WTC11 (cell line): Measurements from ENCODE around the gene ZNF787. TPM values are rescaled to one million over a fixed set of nuclear protein-coding genes. Genes with fewer than 3 reads are reported as not detected.

Experiments
- ATAC-seq: fragments of 200-7000 bp; cut with Tn5 transposase; 2 replicates; pipeline ENCODE4 v1.10.0; 2021; ENCODE audit warnings: mild to moderate bottlenecking, moderate library complexity
- CTCF ChIA-PET: fragments of 300-600 bp; sonication (Branson Sonifier 250); formaldehyde crosslinking; loops from one replicate; lab custom pipeline; 2021; ENCODE audit warnings: antibody characterized with exemption; lab: Charles Lee
- POLR2A ChIA-PET: fragments of 350-600 bp; sonication (Branson Sonifier 250); formaldehyde crosslinking; loops from one replicate; lab custom pipeline; 2021; ENCODE audit warnings: antibody characterized with exemption; lab: Charles Lee
- DNase-seq: peaks from one replicate; pipeline ENCODE4 v3.0.0; 2021; ENCODE audit warnings: low spot score
- H3K27ac Mint-ChIP-seq: 2 replicates; pipeline ENCODE4 v1.8.0; 2021; ENCODE audit warnings: mixed read lengths
- H3K27me3 Mint-ChIP-seq: 2 replicates; pipeline ENCODE4 v1.8.0; 2021; ENCODE audit warnings: low read depth, mild to moderate bottlenecking, moderate library complexity, mixed read lengths
- H3K36me3 Mint-ChIP-seq: 2 replicates; pipeline ENCODE4 v1.8.0; 2021; ENCODE audit warnings: mixed read lengths
- H3K4me1 Mint-ChIP-seq: 2 replicates; pipeline ENCODE4 v1.8.0; 2022; ENCODE audit warnings: mixed read lengths
- H3K4me3 Mint-ChIP-seq: 2 replicates; pipeline ENCODE4 v1.8.0; 2021; ENCODE audit warnings: mild to moderate bottlenecking, moderate library complexity, mixed read lengths
- H3K9me3 Mint-ChIP-seq: 2 replicates; pipeline ENCODE4 v1.8.0; 2021; ENCODE audit warnings: mixed read lengths
- ESRRA ChIP-seq: sonication (generic); formaldehyde crosslinking; IDR thresholded peaks from 2 replicates; pipeline ENCODE4 v1.8.1; 2022; ENCODE audit warnings: mild to moderate bottlenecking, missing genetic modification reagents, borderline replicate concordance
- GRHL2 ChIP-seq: fragments of 250-450 bp; sonication (Bioruptor Pico); IDR thresholded peaks from 2 replicates; pipeline ENCODE4 v1.8.0; 2022; ENCODE audit warnings: mild to moderate bottlenecking, moderate library complexity; ENCODE audit not compliant: insufficient replicate concordance, severe bottlenecking
- OVOL2 ChIP-seq: fragments of 250-450 bp; sonication (Bioruptor Pico); IDR thresholded peaks from 2 replicates; pipeline ENCODE4 v1.9.0; 2021; ENCODE audit warnings: mild to moderate bottlenecking, borderline replicate concordance
- PRRX2 ChIP-seq: fragments of 250-450 bp; sonication (Bioruptor Pico); IDR thresholded peaks from 2 replicates; pipeline ENCODE4 v1.8.0; 2021; ENCODE audit warnings: mild to moderate bottlenecking
- SP1 ChIP-seq: sonication (generic); formaldehyde crosslinking; conservative IDR thresholded peaks from 2 replicates; pipeline ENCODE4 v1.8.1; 2022; ENCODE audit warnings: missing genetic modification reagents
- ZNF121 ChIP-seq: sonication (generic); formaldehyde crosslinking; IDR thresholded peaks from 2 replicates; pipeline ENCODE4 v1.8.0; 2023; ENCODE audit warnings: missing genetic modification reagents
- ZNF138 ChIP-seq: sonication (generic); formaldehyde crosslinking; conservative IDR thresholded peaks from 2 replicates; pipeline ENCODE4 v1.8.1; 2022; ENCODE audit warnings: mild to moderate bottlenecking, moderate library complexity, missing genetic modification reagents
- total RNA-seq: library from RNA; stranded (reverse); gene quantifications from 3 replicates; pipeline ENCODE4 v1.2.3, GENCODE V29; 2021
- TF ChIP-seq, protein P1 (sequence below): sonication (generic); formaldehyde crosslinking; IDR thresholded peaks from 2 replicates; pipeline ENCODE4 v1.8.1; 2023; ENCODE audit warnings: mild to moderate bottlenecking, moderate library complexity, missing genetic modification reagents
- TF ChIP-seq, protein P2 (sequence below): sonication (generic); formaldehyde crosslinking; IDR thresholded peaks from 2 replicates; pipeline ENCODE4 v1.8.0; 2023; ENCODE audit warnings: missing genetic modification reagents, mild to moderate bottlenecking, borderline replicate concordance
- TF ChIP-seq, protein P3 (sequence below): sonication (generic); formaldehyde crosslinking; IDR thresholded peaks from 2 replicates; pipeline ENCODE4 v1.8.0; 2022; ENCODE audit warnings: missing genetic modification reagents
- TF ChIP-seq, protein P4 (sequence below): fragments of 200-600 bp; IDR thresholded peaks from 2 replicates; pipeline ENCODE4 v1.8.0; 2022; ENCODE audit warnings: antibody characterized with exemption
- TF ChIP-seq, protein P5 (sequence below): sonication (generic); formaldehyde crosslinking; IDR thresholded peaks from 2 replicates; pipeline ENCODE4 v1.8.1; 2022; ENCODE audit warnings: mild to moderate bottlenecking, missing genetic modification reagents, moderate library complexity, borderline replicate concordance
- TF ChIP-seq, protein P6 (sequence below): fragments of 250-450 bp; sonication (Bioruptor Pico); IDR thresholded peaks from 2 replicates; pipeline ENCODE4 v2.1.2; 2022; ENCODE audit warnings: mild to moderate bottlenecking, moderate library complexity
- TF ChIP-seq, protein P7 (sequence below): sonication (generic); formaldehyde crosslinking; IDR thresholded peaks from 2 replicates; pipeline ENCODE4 v1.8.0; 2023; ENCODE audit warnings: missing genetic modification reagents
- TF ChIP-seq, protein P8 (sequence below): sonication (generic); formaldehyde crosslinking; IDR thresholded peaks from 2 replicates; pipeline ENCODE4 v1.8.1; 2023; ENCODE audit warnings: mild to moderate bottlenecking, missing genetic modification reagents
- TF ChIP-seq, protein P9 (sequence below): sonication (generic); formaldehyde crosslinking; IDR thresholded peaks from 2 replicates; pipeline ENCODE4 v1.8.1; 2023; ENCODE audit warnings: mild to moderate bottlenecking, missing genetic modification reagents

Gene ZNF787
- total RNA-seq, 1 experiment from 2014 or later: 62.9 TPM

DNA sequence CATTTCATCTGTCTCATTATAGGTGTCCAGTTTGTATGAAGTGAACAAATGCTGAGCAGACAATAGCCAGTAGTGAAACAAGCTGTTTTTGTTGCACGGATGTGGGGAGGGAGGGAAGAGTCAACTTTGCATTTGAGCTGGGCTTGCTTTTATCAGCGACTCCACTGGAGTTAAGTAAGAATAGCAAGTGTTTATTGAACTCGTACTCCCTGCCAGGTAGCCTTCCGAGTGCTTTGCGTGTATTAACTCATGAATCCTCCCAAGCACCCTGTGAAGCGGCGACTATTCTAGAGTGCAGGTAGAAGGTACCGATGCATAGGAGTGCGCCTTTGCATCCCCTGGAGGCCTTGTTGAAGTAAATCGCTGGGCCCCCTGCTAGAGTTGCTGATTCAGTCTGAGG, 15.3 kb upstream of the ZNF787 start:
- peaks cover 3% of the 10 kb centered on the region; the same call in 1 of the 2 replicates for H3K27me3 Mint-ChIP-seq
- ChIA-PET CTCF (interaction anchor here (1.0 to 3.7 kb wide), 10 partner anchors 11 to 197 kb away, joined by 3 to 25 read pairs (median 4); no protein-coding TSS in a partner anchor), POLR2A (interaction anchor here (1.0 to 1.3 kb wide), 2 partner anchors 15 to 117 kb away, joined by 3 to 5 read pairs; partner anchors contain the start of gene ZNF787)
- ATAC-seq (peak; percentile 7), DNase-seq (peak; percentile 48)
- no peaks in the 10 kb centered on the region for H3K36me3 Mint-ChIP-seq
- no peaks in the 10 kb centered on the region for H3K9me3 Mint-ChIP-seq
- H3K4me3 Mint-ChIP-seq: peak overlapping the region; percentile 37
- H3K4me1 Mint-ChIP-seq: peaks cover 42% of the 10 kb centered on the region
- peak overlapping the region; percentile 98 for H3K27ac Mint-ChIP-seq
- TF ChIP-seq PRRX2 (CRISPR knock-in tag) (no peak), GRHL2 (CRISPR knock-in tag) (no peak), ESRRA (no peak), ZNF138 (CRISPR knock-in tag) (no peak), SP1 (CRISPR knock-in tag) (no peak), ZNF121 (no peak), OVOL2 (CRISPR knock-in tag) (no peak)
- TF ChIP-seq, protein P1, sequence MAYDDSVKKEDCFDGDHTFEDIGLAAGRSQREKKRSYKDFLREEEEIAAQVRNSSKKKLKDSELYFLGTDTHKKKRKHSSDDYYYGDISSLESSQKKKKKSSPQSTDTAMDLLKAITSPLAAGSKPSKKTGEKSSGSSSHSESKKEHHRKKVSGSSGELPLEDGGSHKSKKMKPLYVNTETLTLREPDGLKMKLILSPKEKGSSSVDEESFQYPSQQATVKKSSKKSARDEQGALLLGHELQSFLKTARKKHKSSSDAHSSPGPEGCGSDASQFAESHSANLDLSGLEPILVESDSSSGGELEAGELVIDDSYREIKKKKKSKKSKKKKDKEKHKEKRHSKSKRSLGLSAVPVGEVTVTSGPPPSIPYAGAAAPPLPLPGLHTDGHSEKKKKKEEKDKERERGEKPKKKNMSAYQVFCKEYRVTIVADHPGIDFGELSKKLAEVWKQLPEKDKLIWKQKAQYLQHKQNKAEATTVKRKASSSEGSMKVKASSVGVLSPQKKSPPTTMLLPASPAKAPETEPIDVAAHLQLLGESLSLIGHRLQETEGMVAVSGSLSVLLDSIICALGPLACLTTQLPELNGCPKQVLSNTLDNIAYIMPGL: no peak
- TF ChIP-seq, protein P2, sequence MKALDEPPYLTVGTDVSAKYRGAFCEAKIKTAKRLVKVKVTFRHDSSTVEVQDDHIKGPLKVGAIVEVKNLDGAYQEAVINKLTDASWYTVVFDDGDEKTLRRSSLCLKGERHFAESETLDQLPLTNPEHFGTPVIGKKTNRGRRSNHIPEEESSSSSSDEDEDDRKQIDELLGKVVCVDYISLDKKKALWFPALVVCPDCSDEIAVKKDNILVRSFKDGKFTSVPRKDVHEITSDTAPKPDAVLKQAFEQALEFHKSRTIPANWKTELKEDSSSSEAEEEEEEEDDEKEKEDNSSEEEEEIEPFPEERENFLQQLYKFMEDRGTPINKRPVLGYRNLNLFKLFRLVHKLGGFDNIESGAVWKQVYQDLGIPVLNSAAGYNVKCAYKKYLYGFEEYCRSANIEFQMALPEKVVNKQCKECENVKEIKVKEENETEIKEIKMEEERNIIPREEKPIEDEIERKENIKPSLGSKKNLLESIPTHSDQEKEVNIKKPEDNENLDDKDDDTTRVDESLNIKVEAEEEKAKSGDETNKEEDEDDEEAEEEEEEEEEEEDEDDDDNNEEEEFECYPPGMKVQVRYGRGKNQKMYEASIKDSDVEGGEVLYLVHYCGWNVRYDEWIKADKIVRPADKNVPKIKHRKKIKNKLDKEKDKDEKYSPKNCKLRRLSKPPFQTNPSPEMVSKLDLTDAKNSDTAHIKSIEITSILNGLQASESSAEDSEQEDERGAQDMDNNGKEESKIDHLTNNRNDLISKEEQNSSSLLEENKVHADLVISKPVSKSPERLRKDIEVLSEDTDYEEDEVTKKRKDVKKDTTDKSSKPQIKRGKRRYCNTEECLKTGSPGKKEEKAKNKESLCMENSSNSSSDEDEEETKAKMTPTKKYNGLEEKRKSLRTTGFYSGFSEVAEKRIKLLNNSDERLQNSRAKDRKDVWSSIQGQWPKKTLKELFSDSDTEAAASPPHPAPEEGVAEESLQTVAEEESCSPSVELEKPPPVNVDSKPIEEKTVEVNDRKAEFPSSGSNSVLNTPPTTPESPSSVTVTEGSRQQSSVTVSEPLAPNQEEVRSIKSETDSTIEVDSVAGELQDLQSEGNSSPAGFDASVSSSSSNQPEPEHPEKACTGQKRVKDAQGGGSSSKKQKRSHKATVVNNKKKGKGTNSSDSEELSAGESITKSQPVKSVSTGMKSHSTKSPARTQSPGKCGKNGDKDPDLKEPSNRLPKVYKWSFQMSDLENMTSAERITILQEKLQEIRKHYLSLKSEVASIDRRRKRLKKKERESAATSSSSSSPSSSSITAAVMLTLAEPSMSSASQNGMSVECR (CRISPR knock-in tag): no peak
- TF ChIP-seq, protein P3, sequence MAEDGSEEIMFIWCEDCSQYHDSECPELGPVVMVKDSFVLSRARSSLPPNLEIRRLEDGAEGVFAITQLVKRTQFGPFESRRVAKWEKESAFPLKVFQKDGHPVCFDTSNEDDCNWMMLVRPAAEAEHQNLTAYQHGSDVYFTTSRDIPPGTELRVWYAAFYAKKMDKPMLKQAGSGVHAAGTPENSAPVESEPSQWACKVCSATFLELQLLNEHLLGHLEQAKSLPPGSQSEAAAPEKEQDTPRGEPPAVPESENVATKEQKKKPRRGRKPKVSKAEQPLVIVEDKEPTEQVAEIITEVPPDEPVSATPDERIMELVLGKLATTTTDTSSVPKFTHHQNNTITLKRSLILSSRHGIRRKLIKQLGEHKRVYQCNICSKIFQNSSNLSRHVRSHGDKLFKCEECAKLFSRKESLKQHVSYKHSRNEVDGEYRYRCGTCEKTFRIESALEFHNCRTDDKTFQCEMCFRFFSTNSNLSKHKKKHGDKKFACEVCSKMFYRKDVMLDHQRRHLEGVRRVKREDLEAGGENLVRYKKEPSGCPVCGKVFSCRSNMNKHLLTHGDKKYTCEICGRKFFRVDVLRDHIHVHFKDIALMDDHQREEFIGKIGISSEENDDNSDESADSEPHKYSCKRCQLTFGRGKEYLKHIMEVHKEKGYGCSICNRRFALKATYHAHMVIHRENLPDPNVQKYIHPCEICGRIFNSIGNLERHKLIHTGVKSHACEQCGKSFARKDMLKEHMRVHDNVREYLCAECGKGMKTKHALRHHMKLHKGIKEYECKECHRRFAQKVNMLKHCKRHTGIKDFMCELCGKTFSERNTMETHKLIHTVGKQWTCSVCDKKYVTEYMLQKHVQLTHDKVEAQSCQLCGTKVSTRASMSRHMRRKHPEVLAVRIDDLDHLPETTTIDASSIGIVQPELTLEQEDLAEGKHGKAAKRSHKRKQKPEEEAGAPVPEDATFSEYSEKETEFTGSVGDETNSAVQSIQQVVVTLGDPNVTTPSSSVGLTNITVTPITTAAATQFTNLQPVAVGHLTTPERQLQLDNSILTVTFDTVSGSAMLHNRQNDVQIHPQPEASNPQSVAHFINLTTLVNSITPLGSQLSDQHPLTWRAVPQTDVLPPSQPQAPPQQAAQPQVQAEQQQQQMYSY (CRISPR knock-in tag): no peak
- TF ChIP-seq, protein P4, sequence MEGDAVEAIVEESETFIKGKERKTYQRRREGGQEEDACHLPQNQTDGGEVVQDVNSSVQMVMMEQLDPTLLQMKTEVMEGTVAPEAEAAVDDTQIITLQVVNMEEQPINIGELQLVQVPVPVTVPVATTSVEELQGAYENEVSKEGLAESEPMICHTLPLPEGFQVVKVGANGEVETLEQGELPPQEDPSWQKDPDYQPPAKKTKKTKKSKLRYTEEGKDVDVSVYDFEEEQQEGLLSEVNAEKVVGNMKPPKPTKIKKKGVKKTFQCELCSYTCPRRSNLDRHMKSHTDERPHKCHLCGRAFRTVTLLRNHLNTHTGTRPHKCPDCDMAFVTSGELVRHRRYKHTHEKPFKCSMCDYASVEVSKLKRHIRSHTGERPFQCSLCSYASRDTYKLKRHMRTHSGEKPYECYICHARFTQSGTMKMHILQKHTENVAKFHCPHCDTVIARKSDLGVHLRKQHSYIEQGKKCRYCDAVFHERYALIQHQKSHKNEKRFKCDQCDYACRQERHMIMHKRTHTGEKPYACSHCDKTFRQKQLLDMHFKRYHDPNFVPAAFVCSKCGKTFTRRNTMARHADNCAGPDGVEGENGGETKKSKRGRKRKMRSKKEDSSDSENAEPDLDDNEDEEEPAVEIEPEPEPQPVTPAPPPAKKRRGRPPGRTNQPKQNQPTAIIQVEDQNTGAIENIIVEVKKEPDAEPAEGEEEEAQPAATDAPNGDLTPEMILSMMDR: no peak
- TF ChIP-seq, protein P5, sequence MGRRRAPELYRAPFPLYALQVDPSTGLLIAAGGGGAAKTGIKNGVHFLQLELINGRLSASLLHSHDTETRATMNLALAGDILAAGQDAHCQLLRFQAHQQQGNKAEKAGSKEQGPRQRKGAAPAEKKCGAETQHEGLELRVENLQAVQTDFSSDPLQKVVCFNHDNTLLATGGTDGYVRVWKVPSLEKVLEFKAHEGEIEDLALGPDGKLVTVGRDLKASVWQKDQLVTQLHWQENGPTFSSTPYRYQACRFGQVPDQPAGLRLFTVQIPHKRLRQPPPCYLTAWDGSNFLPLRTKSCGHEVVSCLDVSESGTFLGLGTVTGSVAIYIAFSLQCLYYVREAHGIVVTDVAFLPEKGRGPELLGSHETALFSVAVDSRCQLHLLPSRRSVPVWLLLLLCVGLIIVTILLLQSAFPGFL (CRISPR knock-in tag): no peak
- TF ChIP-seq, protein P6, sequence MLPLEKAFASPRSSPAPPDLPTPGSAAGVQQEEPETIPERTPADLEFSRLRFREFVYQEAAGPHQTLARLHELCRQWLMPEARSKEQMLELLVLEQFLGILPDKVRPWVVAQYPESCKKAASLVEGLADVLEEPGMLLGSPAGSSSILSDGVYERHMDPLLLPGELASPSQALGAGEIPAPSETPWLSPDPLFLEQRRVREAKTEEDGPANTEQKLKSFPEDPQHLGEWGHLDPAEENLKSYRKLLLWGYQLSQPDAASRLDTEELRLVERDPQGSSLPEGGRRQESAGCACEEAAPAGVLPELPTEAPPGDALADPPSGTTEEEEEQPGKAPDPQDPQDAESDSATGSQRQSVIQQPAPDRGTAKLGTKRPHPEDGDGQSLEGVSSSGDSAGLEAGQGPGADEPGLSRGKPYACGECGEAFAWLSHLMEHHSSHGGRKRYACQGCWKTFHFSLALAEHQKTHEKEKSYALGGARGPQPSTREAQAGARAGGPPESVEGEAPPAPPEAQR (CRISPR knock-in tag): no peak
- TF ChIP-seq, protein P7, sequence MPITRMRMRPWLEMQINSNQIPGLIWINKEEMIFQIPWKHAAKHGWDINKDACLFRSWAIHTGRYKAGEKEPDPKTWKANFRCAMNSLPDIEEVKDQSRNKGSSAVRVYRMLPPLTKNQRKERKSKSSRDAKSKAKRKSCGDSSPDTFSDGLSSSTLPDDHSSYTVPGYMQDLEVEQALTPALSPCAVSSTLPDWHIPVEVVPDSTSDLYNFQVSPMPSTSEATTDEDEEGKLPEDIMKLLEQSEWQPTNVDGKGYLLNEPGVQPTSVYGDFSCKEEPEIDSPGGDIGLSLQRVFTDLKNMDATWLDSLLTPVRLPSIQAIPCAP (CRISPR knock-in tag): no peak
- TF ChIP-seq, protein P8, sequence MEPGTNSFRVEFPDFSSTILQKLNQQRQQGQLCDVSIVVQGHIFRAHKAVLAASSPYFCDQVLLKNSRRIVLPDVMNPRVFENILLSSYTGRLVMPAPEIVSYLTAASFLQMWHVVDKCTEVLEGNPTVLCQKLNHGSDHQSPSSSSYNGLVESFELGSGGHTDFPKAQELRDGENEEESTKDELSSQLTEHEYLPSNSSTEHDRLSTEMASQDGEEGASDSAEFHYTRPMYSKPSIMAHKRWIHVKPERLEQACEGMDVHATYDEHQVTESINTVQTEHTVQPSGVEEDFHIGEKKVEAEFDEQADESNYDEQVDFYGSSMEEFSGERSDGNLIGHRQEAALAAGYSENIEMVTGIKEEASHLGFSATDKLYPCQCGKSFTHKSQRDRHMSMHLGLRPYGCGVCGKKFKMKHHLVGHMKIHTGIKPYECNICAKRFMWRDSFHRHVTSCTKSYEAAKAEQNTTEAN: no peak
- TF ChIP-seq, protein P9, sequence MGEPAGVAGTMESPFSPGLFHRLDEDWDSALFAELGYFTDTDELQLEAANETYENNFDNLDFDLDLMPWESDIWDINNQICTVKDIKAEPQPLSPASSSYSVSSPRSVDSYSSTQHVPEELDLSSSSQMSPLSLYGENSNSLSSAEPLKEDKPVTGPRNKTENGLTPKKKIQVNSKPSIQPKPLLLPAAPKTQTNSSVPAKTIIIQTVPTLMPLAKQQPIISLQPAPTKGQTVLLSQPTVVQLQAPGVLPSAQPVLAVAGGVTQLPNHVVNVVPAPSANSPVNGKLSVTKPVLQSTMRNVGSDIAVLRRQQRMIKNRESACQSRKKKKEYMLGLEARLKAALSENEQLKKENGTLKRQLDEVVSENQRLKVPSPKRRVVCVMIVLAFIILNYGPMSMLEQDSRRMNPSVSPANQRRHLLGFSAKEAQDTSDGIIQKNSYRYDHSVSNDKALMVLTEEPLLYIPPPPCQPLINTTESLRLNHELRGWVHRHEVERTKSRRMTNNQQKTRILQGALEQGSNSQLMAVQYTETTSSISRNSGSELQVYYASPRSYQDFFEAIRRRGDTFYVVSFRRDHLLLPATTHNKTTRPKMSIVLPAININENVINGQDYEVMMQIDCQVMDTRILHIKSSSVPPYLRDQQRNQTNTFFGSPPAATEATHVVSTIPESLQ (CRISPR knock-in tag): no peak
